ENCODE measurements around the gene AGPAT3.

- TF ChIP-seq, protein P1, sequence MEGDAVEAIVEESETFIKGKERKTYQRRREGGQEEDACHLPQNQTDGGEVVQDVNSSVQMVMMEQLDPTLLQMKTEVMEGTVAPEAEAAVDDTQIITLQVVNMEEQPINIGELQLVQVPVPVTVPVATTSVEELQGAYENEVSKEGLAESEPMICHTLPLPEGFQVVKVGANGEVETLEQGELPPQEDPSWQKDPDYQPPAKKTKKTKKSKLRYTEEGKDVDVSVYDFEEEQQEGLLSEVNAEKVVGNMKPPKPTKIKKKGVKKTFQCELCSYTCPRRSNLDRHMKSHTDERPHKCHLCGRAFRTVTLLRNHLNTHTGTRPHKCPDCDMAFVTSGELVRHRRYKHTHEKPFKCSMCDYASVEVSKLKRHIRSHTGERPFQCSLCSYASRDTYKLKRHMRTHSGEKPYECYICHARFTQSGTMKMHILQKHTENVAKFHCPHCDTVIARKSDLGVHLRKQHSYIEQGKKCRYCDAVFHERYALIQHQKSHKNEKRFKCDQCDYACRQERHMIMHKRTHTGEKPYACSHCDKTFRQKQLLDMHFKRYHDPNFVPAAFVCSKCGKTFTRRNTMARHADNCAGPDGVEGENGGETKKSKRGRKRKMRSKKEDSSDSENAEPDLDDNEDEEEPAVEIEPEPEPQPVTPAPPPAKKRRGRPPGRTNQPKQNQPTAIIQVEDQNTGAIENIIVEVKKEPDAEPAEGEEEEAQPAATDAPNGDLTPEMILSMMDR (IDR thresholded peaks at IDR 0.05), result no peak
- TF ChIP-seq POLR2A (IDR thresholded peaks at IDR 0.05; ENCODE audit: low read length) (no peak), ESRRA (IDR thresholded peaks at IDR 0.05; ENCODE audit: borderline replicate concordance, low read length) (no peak), JUN (IDR thresholded peaks at IDR 0.05) (no peak), RNF2 (IDR thresholded peaks at IDR 0.05; ENCODE audit: borderline replicate concordance, low read depth) (no peak), RFX5 (IDR thresholded peaks at IDR 0.05) (no peak), HDAC2 (IDR thresholded peaks at IDR 0.05) (no peak), ZNF302 (CRISPR knock-in tag; IDR thresholded peaks at IDR 0.05) (no peak)
Observed at GRCh38 chr21:43919871-43920801, 55.1 kb downstream of the AGPAT3 start.
